Calu3 (cell line): ENCODE results near the gene SLC15A2. TPM values are rescaled to one million over a fixed set of nuclear protein-coding genes. Genes with fewer than 3 reads are reported as not detected.

Source experiments
- BruUV-seq: library from RNA; stranded (reverse); fragments of 400-500 nt; replicated peaks from 2 replicates; lab custom pipeline; 2021; lab: Mats Ljungman, UMichigan
- CTCF ChIA-PET: fragments of 300-600 bp; sonication (Branson Sonifier 250); formaldehyde crosslinking; loops from one replicate; lab custom pipeline; 2022; ENCODE audit warnings: antibody characterized with exemption; lab: Charles Lee
- DNase-seq: peaks from one replicate; pipeline ENCODE4 v3.0.0; 2022
- H3K27ac Mint-ChIP-seq: one replicate; pipeline ENCODE4 v1.8.0; 2022; ENCODE audit warnings: mixed read lengths; ENCODE audit not compliant: unreplicated experiment
- H3K27me3 Mint-ChIP-seq: one replicate; pipeline ENCODE4 v1.8.0; 2022; ENCODE audit warnings: mixed read lengths; ENCODE audit not compliant: unreplicated experiment
- H3K36me3 Mint-ChIP-seq: one replicate; pipeline ENCODE4 v1.8.0; 2022; ENCODE audit warnings: mild to moderate bottlenecking, moderate library complexity, mixed read lengths; ENCODE audit not compliant: insufficient read depth, unreplicated experiment
- H3K4me1 Mint-ChIP-seq: one replicate; pipeline ENCODE4 v1.8.0; 2022; ENCODE audit warnings: mild to moderate bottlenecking, low read depth, mixed read lengths; ENCODE audit not compliant: unreplicated experiment
- H3K4me3 Mint-ChIP-seq: one replicate; pipeline ENCODE4 v1.8.0; 2022; ENCODE audit warnings: mild to moderate bottlenecking, low read depth, moderate library complexity, mixed read lengths; ENCODE audit not compliant: unreplicated experiment
- H3K9me3 Mint-ChIP-seq: one replicate; pipeline ENCODE4 v1.8.0; 2022; ENCODE audit warnings: low read depth, mixed read lengths; ENCODE audit not compliant: unreplicated experiment
- CTCF ChIP-seq: fragments of 200-600 bp; IDR thresholded peaks from one replicate; pipeline ENCODE4 v1.8.0; 2022; ENCODE audit warnings: antibody characterized with exemption; ENCODE audit not compliant: unreplicated experiment
- intact Hi-C: fragments of 100-400 bp; cut with micrococcal nuclease; formaldehyde crosslinking; loops from one replicate; pipeline ENCODE4 v1.10.0; 2022; ENCODE audit not compliant: unreplicated experiment
- total RNA-seq: library from RNA; stranded (reverse); gene quantifications from 2 replicates; pipeline ENCODE4 v1.2.3, GENCODE V29; 2022

SLC15A2 gene
- total RNA-seq, 1 experiment from 2014 or later = 10.7 TPM

DNA sequence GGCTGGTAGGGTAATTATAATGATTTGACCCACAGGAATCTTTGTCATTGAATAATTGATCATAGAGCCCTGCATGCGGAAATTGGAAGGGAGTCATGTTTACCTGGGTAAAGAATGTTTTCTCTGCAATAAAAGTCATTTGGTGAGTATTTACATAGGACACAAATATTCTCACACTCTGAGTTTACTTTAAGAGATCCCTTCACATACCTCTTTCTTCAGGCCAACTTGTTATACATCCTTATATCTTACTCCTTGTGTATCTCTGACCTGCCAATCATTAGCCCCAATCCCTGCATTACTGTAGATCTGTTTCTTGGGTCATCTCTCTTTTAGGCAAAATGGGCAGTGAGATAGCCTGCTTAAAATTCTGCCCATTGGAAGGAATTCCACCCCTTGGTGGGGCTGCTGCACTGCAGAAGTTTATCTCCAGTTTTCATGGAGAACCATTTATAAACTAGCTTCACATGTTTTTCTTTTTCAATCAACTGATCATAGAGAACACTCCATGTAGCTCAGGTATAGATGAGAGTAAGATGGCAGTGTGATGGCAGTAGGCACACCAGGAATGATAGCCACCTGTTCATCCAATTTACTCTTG lies 81.6 kb downstream of the SLC15A2 start:
- Mint-ChIP-seq H3K27me3 (no peaks in the 10 kb centered on the region), H3K27ac (no peak overlapping the region), H3K36me3 (no peaks in the 10 kb centered on the region), H3K4me3 (no peak overlapping the region), H3K4me1 (peaks cover 12% of the 10 kb centered on the region), H3K9me3 (no peaks in the 10 kb centered on the region)
- no peak for DNase-seq
- no TSS peak for BruUV-seq
- TF ChIP-seq CTCF = no peak
- CTCF ChIA-PET = no interaction called here
- intact Hi-C loops = no loop called here

DNA sequence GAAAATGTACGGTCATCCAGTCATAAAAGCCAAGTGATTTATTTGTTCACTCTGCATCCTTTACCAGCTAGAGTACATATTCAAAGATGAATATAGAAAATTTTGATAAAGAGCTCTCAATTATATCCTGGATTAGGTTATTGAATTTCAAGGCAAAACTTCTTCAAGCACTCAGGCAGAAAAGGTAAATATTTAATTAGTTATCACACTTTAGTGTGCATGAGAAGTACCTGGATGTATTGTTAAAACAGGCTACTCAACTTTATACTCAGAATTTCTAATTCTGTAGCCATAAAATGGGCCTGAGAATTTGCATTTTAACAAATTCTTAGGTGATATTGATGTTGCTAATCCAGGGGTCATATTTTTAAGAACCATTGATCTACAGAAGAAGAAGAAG lies 82.5 kb downstream of the SLC15A2 start:
- Mint-ChIP-seq H3K4me1 (peaks cover 12% of the 10 kb centered on the region), H3K27me3 (no peaks in the 10 kb centered on the region), H3K36me3 (no peaks in the 10 kb centered on the region), H3K4me3 (no peak overlapping the region), H3K9me3 (no peaks in the 10 kb centered on the region), H3K27ac (no peak overlapping the region)
- TF ChIP-seq CTCF = no peak
- no TSS peak for BruUV-seq
- DNase-seq = no peak
- intact Hi-C loops = no loop called here
- CTCF ChIA-PET = no interaction called here

DNA sequence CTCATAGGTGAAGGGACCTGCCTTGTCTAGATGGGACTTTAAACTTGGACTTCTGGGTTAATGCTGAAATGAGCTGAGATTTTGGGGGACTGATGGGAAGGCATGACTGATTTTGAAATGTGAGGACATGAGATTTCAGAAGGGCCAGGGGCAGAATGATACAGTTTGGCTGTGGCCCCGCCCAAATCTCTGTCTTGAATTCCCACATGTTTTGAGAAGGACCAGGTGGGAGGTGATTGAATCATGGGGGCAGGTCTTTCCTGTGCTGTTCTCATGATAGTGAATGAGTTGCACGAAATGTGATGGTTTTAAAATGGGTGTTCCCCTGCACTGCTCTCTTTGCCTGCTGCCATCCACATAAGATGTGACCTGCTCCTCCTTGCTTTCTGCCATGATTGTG lies 85.0 kb downstream of the SLC15A2 start:
- no peaks in the 10 kb centered on the region for H3K27me3 Mint-ChIP-seq
- CTCF ChIA-PET = interaction anchor here (1.2 kb wide), 1 partner anchor 16 kb away, joined by 5 read pairs; no protein-coding TSS in a partner anchor
- H3K27ac Mint-ChIP-seq = peak overlapping the region; percentile 66

DNA sequence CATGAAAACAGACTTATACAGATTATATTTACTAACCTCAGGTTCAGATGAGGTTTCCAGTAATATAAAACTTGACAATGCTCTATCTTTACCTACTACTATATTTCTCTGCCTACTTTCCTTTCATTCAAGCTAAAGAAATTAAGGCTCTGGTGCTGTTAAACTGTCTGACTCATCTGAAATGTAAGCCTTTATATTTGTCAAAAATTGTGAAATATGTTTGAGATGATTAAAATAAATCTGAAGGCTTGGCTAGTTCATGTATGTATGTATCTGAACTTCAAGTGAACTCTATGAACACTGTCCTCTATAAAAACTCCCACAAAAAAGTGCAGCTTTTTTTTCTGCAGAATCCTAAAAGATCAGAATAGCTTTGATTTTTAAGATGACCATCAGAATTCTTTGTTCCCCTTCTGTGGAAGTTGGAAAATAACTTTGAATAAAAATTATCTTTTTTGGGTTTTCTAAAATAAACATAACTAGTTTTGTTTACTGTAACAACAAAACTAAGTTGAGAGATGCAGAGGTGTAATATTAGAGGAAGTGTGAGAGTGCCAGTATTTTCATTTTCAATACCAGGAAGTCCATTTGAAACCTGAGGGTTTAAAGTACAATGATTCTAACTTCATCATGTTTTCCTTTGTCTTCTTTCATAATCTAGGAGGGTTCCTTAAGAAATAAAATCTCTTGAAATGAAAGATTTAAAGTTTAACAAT lies 85.7 kb downstream of the SLC15A2 start:
- intact Hi-C loops = loop anchor here (2.0 kb wide), 1 partner anchor 37 kb away; no protein-coding TSS in a partner anchor
- H3K36me3 Mint-ChIP-seq = no peaks in the 10 kb centered on the region
- TF ChIP-seq CTCF = no peak
- peaks cover 12% of the 10 kb centered on the region for H3K4me1 Mint-ChIP-seq
- H3K27ac Mint-ChIP-seq = peak overlapping the region; percentile 66
- H3K27me3 Mint-ChIP-seq = no peaks in the 10 kb centered on the region
- DNase-seq = no peak
- CTCF ChIA-PET = interaction anchor here (0.7 to 1.2 kb wide), 2 partner anchors 16 to 125 kb away, joined by 3 to 5 read pairs; no protein-coding TSS in a partner anchor
- H3K9me3 Mint-ChIP-seq = peaks cover 2% of the 10 kb centered on the region
- peak overlapping the region; percentile 4 for H3K4me3 Mint-ChIP-seq
- BruUV-seq = no TSS peak

More for the DNA sequence above, 85.0 kb downstream of the SLC15A2 start:
- H3K4me1 Mint-ChIP-seq = peaks cover 12% of the 10 kb centered on the region
- TF ChIP-seq CTCF = no peak
- BruUV-seq = no TSS peak
- intact Hi-C loops = no loop called here
- no peak for DNase-seq
- no peaks in the 10 kb centered on the region for H3K9me3 Mint-ChIP-seq
- no peaks in the 10 kb centered on the region for H3K36me3 Mint-ChIP-seq
- H3K4me3 Mint-ChIP-seq = peak overlapping the region; percentile 4
